ENCODE data around the gene AQP5.

AQP5 gene

DNA sequence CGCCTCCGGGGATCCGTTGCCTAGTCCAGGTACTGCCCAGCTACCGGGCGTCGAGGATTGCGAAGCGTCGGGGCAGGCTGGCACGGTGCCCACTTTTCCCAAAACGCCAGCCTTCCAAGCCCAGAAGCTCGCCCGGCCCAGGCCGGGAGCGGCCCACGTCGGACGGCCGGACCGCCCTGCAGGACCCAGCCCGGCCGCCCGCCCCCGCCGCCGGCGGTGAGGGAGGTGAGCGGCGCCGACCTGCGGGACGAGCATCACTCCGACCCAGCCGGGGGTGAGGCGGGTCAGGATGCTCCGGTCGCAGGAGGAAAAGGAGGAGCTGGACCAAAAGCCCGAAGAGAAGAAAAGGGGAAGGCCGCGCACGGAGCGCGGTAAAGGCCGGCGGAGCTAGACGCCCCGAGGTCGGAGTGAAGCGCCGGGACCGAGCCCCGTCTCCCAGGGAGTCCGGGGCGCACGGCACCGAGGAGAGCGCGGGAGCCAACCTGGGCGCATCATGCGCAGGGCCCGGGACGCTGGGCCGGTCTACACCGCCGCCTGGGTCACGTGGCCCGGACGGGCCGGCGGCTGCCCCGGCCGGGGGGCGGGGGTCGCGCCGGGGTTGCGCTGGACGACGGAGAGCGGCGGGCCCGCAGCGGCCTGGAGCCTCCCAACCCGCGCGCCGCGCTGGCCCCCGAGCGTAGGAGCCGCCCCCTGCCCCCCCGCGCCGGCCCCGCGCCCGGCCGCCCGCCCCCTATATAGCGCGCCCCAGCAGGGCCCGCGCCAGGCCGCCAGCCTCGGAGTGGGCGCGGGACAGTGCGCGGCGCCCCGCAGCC, at the start of gene AQP5:
TSS of gene AQP5 (plus strand) at position 762 of the 812 bp plus-strand sequence. CDS start 146 bp downstream, outside the sequence.
- peak; percentile 32 for DNase-seq (ENCODE audit: low spot score)

DNA sequence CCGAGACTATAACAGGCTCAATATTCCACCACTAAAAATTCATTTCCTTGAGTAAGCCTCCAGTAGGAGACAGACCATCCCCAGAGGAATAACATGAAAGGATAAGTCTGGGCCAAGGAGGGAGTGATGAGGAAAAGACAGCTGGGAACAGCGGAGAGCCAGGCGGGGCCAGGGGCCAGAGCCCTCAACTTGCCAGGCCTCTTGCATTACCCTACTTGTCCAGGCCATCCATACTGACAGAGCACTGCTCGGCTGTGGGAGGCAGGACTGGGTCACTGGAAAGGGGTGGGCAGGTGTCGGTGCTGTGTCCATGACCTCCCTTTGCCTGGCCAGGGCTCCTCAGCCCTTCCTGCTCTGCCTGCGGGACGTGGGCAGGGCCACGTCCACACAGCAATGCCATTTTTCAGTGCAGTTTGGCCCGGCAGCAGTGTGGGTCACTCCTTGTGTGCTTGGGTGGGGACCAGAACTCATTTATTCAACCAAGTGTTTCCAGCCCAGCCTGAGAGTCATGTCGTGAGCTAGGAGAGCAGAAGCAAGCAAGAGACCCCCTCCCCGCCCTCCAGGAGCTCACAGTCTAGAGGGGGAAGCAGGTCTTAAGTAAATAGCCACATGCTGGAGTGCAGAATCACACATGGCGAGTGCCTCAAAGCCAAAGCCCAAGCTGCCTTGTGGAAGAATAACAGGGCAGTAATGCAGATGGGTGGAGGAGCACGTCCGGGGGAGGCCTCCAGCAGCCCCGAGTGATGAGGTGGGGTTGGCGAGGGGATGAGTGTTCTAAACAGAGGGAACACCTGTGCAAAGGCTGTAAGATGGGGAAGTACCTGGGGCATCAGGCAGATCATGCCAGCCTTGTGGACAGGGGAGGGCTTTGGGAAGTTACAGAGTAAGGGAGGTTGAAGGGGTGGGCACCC, 49.1 kb upstream of the AQP5 start:
- DNase-seq (ENCODE audit: low spot score), result no peak

DNA sequence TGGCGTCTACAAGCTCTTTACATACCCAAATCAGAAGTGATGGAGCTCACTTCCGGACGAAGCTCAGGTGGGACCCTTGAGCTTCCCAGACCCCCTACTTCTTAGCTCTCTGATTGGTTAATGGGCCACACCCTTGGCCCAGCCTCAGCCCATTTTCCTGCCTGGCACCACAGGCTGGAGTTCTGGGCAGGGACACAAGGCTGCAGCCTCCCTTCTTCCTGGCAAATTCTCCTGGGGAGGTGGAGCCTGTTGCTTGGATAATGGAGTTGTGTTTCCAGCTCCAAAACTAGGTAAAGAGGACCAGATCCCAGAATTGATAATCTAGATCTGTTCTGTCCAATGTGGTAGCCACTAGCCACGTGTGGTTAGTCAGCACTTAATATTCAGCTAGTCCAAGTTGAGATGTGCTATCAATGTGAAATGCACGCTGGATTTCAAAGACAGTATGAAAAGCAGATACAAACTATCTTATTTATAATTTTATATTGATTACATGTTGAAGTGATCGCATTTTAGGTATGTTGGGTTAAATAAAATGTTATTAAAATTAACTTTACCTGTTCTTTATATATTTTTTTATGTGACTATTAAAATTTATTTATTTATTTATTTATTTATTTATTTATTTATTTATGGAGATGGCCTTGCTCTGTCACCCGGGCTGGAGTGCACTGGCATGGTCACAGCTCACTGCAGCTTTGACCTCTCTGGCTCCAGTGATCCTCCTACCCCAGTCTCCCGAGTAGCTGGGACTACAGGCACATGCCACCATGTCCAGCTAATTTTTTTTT, 45.3 kb upstream of the AQP5 start:
- no peak for DNase-seq (ENCODE audit: low spot score)

DNA sequence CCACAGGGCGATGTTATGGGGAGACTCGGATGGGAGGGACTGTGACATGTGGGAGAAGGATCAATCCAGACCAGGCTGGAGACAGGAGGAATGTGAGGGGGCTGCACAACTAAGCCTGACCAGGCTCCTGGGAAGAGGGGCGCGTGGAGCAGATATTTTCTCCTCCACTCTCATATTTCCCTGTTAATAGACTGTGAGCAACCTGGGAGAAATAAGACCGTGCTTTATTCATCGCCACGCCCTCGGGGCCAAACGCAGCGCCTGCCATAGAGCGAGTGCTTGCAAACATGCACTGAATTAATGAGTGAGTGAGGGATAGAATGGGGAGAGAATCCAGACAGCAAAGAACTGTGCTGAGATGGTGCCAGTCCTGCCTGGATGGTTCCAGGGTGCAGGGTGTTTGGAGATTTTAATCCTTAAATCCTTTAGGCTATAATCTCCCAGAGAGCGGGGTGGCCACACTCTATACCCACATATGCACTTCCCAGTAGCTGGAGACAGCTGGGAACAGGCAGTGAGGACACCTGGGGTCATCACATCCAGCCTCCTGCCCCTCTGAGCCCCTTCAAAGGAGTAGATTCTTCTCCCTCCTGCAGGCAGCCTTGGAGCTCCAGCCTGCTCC, 44.4 kb upstream of the AQP5 start:
- DNase-seq (ENCODE audit: low spot score), result no peak

DNA sequence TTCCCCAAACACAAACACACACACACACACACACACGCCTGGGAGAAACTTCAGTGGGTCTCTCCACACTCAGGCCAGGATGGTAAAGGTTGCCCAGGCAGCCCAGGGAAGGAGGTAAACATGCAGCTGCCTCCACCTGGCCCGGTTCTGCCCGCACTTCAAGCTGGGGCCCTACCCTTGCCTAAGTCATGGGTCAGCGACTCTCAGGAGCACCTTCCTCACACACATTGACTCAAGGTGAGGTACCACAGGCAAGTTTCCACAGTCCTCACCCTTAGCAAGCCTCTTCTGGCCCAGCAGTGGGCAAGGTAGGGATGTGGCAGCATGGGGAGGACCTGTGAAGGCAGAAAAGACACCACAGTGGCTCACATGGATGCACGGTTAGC, 43.9 kb upstream of the AQP5 start:
- DNase-seq (ENCODE audit: low spot score), result no peak

DNA sequence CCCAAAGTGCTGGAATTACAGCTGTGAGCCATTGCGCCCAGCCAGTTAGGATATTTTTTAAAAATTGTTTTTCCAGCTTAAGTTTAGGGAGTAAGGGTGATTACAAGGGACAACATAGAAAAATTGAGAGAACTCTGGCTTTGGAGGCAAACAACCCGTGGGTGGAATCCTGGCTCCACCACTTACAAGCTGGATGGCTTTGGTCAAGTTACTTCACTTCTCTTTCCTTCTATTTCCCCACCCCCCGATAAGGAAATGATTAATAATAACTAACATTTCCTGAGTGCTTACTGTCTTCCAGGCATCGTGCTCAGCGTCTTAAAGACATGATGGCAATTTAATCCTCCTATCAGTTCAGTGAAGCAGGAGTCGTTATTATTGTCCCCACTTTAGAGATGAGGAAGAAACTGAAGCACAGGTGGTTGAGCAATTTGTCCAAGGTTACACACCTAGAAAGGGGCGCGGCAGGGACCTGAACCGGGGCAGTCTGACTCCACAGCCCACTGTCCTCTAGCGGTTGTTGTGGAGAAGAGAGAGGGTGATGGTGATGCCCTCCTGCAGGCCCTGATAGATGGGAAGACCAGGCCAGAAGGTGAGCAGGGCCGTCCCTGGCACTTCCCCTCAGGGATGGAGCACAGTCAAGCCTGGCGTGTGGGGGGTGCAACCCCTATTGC, 41.3 kb upstream of the AQP5 start:
- peak; percentile 32 for DNase-seq (ENCODE audit: low spot score)

DNA sequence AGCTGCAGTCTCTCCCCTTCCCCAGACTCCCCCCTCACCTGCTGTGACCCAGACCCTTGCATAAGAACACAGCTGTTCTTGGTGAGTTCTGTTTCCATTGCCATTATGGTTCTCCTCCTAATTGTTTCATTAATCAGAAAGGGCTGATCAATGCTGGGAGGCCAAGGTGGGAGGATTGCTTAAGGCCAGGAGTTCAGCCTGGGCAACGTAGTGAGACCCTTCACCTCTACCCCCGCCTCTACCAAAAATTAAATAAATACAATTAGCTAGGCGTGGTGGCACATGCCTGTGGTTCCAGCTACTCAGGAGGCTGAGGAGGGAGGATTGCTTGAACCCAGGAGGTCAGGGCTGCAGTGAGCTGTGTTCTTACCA, 40.8 kb upstream of the AQP5 start:
- no peak for DNase-seq (ENCODE audit: low spot score)

DNA sequence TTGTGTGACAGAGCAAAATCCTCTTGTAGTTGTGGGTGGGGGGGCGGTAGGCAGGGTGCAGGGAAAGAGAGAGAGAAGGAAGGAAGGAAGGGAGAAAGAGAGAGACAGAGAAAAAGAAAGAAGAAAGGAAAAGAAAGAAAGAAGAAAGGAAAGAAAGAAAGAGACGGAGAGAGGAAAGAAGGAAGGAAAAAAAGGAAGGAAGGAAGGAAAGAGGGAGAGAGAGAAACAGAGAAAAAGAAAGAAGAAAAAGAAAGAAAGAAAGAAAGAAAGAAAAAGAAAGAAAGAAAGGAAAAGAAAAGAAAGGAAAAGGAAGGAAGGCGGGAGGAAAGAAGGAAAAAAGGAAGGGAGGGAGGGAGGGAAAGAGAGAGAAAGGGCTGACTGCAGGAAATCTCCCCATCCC, 40.4 kb upstream of the AQP5 start:
- DNase-seq (ENCODE audit: low spot score), result no peak

DNA sequence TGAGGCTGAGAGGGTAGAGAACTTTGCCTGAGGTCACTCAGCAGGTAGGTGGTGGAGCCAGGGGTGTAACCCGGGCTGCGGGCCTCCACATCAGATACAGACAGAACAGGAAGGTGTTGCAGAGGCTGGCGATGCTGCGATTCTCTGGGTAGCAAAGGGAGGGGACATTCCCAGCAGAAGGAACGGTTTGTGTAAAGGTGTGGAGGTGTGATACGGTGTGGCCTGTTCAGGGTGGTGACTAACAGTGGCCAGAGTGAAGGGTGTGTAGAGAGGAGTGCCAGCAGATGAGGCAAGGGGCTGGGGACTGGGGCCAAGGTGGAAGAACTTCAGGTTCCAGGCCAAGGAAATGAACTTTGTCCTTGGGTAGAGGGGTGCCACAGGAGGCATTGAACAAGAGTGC, 39.7 kb upstream of the AQP5 start:
- DNase-seq (ENCODE audit: low spot score), result no peak

DNA sequence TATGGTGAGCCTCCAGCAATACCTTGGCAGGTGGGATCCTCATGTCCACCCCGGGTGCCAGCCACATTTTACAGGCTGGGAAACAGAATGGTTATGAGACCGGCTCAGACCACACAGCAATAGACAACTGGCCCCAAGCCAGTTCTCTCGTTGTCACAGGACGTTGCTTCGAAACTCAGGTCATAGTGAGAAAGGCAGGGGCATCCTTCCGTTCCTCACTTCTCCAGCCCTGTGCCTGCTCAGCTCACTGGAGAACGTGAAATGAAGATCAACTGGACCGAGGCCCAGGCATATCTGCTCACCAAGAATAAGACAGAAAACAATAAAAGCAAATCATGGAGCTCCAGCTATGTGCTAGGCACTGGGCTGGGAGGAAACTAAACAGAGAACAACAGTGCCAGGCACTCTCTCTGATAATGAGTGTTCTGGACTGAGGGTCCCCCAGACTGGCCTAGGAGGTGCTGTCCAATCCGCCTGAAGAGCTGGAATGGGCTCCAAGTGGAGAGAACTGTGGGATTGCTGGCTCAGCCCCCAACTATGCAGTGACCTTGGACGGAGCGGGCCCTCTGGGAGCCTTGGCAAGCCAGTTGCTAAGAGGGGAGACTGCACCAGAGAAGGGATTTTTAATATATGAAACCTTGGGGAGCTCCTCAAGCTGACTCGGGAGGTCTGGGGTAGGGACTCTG, 39.2 kb upstream of the AQP5 start:
- DNase-seq (ENCODE audit: low spot score), result no peak

DNA sequence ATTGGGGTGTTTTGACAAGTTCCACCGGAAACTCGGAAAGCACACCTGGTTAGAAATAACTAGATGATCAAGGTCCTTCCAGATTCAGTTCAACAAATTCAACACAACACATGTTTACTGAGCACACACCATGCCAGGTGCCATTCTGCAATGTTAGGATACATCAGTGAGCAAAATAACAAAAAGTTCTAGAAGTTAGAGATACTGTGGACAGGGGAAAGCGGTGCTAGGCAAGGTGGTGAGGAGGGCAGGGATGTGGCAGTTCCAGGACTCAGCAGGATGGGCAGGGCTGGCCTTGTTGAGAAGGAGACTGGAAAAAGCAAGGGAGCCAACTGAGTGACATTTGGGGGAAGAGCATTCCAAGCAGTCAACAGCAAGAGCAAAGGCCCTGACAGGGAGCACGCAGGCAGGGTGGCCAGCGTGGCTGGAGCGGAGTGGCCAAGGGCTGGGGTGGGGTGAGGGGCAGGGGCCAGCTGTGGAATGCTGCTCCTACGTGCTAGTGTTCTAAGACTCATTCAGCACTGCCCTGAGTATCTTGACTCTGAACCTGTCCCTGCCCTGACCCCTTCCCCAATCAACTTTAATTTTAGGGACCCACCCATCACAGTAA, 38.5 kb upstream of the AQP5 start:
- no peak for DNase-seq (ENCODE audit: low spot score)

DNA sequence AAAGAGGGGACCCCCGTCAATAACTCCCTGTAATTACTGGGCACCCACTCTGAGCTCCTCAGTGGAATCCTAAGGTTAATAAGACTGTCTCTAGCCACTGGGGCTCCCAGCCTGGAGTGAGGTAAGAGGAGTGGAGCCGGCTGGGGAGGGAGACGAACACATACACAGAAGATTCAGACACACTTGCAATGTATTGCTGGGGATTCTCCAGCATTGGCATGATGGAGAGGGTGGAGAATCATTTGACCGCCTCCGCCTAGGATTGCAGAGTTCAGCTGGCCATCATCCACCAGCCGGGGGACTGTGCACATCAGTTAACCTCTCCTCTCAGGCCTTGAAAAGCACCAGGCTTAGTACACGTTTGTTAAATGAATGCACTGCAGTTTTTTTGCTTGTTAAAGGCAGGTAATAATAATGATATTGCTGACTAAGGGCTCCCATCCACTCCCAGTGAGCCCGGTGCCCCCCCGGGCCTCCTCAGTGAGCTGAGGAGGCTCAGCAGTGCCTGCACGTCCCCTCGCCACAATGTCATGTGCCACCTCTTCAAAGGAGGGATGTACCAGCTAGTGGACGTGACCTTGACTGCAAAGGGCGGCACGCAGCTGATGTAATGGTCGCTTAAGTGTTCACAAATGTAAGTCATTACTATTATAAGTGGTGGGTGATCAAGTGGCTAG, 37.7 kb upstream of the AQP5 start:
- DNase-seq (ENCODE audit: low spot score), result no peak

DNA sequence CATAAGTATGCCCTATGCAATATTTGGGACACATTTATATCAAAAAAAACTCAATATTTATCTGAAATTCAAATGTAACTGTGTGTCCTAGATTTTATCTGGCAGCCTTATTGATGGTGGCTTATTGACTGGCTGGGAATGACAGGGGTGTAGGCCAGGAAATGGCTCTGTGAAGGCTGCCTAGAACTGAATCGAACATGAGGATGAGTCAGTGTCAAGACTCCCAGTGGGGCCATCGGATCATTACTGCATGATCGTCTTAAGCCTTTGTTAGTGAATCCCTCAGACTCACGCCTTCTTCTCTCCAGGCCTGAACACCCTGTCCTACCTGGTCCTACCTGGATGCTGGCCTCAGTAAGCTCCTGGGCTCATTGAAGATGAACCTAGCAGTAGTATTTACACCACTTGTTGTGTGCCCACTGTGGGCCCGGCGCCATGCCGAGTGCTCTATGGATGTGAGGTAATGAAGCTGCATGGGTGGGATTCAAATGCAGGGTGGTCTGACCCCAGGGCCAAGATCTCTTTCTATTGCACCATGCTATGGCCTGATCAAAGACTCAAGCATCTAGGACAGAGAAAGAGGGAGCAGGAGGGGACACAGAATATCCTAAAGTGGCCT, 36.9 kb upstream of the AQP5 start:
- DNase-seq (ENCODE audit: low spot score), result no peak

DNA sequence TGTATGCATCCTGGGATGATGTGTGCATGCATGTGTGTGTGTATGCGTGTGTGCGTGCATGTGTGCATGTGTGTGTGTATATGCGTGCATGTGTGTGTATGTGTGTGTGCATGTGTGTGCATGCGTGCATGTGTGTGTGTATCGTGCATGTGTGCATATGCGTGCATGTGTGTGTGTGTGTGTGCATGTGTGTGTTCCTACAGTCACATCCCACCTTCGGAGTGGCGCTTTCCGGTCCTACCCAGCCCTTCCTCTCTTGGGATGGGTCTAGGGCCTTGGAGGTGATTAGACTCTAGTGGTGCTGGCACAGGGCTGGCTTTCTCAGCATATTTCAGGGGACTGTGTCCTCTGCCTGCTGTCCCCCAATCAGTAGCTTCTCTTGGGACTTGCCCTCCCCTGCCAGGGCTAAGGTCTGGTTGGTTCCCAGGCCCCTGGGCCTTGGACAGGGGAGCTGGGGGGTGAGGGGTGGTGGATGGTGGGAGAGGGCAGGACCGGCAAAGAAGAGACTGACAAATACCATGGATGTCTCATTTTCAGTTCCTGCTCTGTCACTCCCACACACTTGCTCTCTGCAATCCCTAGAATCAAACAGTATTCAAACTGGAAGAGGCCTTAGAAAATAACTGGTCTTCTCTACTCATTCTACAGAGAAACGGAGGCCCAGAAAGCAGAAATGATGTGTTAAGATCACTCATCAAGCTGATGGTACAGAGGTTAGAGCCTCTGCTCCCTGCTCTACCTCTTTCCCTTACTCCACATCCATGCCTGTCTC, 36.1 kb upstream of the AQP5 start:
- no peak for DNase-seq (ENCODE audit: low spot score)

DNA sequence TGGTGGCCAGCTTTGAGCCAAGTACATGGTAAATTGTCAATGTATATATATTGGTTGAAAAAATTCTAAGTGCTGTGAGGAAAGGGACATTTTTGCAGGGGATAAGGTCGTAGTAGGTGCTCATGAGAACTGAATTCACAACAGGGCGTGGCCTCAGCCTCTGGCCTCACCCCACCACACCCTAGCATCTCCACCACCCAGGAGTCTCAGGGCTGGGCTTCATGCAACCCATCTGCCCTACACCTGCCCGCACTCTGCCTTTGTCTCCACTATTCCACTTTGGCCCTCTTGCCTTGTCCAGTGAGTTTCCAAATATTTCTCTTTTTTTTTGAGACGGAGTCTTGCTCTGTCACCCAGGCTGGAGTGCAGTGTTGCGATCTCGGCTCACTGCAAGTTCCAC, 33.2 kb upstream of the AQP5 start:
- DNase-seq (ENCODE audit: low spot score), result no peak

DNA sequence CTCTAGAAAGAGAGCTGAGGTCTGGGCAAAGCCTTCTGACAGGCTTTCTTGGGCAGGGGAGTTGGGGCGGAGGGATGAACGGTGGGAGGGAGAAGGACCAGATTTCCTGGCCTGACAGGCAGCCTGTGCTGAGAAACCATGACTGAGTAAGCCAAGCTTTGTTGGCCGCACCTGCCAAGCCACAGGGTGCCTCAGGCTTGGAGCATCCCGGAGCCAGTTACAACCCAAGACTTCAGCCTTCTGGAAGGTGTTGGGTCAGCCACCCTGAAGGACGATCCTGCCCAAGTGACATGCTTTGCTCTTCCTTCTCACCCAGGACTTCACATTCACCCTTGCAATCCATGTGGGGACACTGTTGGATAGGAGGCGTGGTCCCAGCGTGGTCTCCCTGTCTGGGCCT, 32.1 kb upstream of the AQP5 start:
- no peak for DNase-seq (ENCODE audit: low spot score)

DNA sequence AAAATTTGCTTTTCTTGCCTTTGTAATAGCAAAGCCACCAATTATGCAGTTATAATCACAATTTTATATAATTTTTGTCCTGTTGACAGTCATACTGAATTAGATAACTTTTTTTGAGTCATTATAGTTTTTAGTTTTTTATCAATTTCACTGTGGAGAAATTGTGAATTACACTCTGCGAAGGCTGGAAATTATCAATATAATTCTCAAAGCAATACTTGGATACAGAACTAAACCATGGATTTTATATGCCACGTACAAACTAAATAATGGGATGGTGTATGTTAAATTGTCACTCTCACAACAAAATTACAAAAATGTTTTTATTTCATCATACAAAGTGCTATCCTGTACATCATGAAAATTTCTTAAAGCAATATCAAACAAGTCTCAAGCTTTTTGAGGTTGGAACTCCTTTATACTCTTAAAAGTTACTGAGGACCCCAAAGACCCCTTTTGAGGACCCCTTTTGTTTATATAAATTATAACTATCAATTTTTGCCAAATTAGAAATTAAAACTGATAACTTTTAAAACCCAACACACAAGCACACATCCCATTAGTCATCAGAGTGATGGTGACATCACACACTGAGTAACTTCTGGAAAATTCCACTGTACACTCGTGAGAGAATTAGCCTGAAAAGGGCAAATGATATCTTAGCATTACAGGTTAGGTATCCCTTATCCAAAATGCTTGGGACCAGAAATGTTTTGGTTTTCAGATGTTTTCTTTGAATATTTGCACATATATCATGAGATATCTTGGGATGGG, 31.0 kb upstream of the AQP5 start:
- peak; percentile 63 for DNase-seq (ENCODE audit: low spot score)

DNA sequence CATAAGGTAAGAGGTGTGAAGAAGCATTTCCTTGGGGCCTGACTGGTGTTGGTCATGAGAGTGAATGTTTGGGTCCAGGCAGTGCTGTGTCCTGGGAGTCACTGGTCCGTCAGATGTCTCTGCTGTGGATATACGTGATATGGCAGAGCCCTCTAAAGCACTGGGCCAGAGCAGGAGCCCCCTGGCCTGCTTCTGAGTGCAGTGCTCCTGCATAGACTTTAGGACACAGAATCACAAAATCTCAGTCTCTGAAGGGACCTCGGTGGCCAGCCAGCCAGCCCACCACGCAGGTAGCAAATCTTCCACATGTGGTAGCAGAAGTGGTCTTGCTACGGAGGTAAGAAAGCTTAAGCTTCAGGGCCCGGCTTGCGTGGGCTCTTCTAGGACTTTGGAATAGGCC, 29.6 kb upstream of the AQP5 start:
- DNase-seq (ENCODE audit: low spot score), result no peak
